ENCODE measurements around the gene CDC37. TPM values are rescaled to one million over a fixed set of nuclear protein-coding genes. Genes with fewer than 3 reads are reported as not detected.

CDC37 gene
- total RNA-seq, 2 donors from 2014 or later, result 128 to 286 TPM

DNA sequence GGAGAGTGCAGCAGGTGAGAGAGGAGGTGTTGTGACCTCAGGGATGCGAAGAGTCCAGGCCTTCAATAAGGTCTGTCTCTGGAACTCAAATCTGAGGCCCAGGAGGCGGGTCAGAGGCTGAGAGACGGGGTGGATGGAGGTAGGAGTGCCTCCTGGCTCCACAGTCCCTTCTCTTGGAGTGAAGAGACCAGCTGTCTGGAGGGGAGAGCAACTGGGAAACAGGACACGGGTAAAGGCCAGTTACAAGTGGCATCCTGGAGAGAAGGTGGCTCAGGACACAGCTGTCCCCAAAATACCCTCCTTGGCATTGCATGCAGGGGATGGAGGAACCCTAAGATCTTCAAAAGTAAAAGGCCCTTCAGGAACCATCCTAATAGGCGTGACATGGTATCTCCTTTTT is 36.2 kb upstream of the CDC37 start:
- no peak for DNase-seq
- Histone ChIP-seq H3K9ac (ENCODE audit: low read depth in 2 of 2, low read length in 2 of 2) (no peak overlapping the region), H3K4me1 (no peaks in the 10 kb centered on the region), H3K27ac (no peak overlapping the region), H3K4me3 (no peak overlapping the region), H3K9me3 (no peaks in the 10 kb centered on the region), H3K27me3 (no peaks in the 10 kb centered on the region), H3K36me3 (no peaks in the 10 kb centered on the region)
- intact Hi-C loops (cut with DNase I), result no loop called here
- TF ChIP-seq, protein P1, sequence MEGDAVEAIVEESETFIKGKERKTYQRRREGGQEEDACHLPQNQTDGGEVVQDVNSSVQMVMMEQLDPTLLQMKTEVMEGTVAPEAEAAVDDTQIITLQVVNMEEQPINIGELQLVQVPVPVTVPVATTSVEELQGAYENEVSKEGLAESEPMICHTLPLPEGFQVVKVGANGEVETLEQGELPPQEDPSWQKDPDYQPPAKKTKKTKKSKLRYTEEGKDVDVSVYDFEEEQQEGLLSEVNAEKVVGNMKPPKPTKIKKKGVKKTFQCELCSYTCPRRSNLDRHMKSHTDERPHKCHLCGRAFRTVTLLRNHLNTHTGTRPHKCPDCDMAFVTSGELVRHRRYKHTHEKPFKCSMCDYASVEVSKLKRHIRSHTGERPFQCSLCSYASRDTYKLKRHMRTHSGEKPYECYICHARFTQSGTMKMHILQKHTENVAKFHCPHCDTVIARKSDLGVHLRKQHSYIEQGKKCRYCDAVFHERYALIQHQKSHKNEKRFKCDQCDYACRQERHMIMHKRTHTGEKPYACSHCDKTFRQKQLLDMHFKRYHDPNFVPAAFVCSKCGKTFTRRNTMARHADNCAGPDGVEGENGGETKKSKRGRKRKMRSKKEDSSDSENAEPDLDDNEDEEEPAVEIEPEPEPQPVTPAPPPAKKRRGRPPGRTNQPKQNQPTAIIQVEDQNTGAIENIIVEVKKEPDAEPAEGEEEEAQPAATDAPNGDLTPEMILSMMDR (IDR thresholded peaks at IDR 0.05), result no peak

DNA sequence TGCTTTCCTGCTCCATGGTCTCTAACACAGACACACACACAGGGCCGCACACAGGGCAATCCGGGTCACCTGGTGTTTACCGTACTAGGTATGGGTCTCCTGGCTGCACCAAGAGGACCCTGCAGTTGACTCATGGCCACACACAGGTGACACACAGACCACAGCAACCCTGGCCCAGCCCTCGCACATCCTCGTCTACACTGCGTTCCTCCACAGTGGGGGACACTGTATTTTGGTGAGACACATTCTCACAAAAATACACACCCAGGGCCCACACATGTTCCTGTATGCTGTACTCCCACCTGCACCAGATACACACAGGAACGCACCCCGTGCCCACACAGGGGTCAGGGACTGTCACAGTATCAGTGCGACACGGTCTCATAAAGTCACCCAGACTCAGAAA is 29.8 kb upstream of the CDC37 start:
- no peaks in the 10 kb centered on the region for H3K27me3 ChIP-seq
- H3K36me3 ChIP-seq, result no peaks in the 10 kb centered on the region
- H3K27ac ChIP-seq, result no peak overlapping the region
- no peak overlapping the region for H3K9ac ChIP-seq (ENCODE audit: low read depth in 2 of 2, low read length in 2 of 2)
- TF ChIP-seq, protein P1 (IDR thresholded peaks at IDR 0.05), result no peak
- H3K9me3 ChIP-seq, result no peaks in the 10 kb centered on the region
- H3K4me1 ChIP-seq, result no peaks in the 10 kb centered on the region
- no peak overlapping the region for H3K4me3 ChIP-seq
- intact Hi-C loops (cut with DNase I), result no loop called here
- DNase-seq, result no peak

DNA sequence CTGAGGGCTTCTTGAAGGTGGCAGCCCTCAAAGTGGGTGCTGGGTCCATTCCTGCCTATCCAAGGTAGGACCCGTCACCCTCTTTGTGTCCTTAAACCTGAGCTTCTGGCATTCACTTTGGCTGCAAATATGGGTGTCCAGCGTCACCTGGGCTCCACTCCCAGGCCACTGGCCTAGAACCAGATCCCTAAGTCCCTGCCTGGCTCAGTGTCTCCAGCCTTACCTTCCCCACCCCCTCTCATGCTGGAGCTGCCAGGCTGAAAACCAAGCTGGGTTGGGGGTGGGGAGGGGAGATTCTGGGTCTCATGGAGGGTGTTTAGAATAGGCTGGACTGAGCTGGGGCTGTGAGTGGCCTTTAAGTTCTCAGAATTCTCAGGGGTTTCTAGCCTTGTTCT is 29.4 kb upstream of the CDC37 start:
- DNase-seq, result no peak
- TF ChIP-seq, protein P1 (IDR thresholded peaks at IDR 0.05), result no peak
- peak overlapping the region; percentile 27 to 61 for H3K9ac ChIP-seq (ENCODE audit: low read depth in 2 of 2, low read length in 2 of 2)
- H3K9me3 ChIP-seq, result no peaks in the 10 kb centered on the region
- H3K36me3 ChIP-seq, result no peaks in the 10 kb centered on the region
- H3K4me1 ChIP-seq, result no peaks in the 10 kb centered on the region
- H3K4me3 ChIP-seq, result no peak overlapping the region
- H3K27ac ChIP-seq, result no peak overlapping the region
- intact Hi-C loops (cut with DNase I), result no loop called here
- H3K27me3 ChIP-seq, result no peaks in the 10 kb centered on the region

DNA sequence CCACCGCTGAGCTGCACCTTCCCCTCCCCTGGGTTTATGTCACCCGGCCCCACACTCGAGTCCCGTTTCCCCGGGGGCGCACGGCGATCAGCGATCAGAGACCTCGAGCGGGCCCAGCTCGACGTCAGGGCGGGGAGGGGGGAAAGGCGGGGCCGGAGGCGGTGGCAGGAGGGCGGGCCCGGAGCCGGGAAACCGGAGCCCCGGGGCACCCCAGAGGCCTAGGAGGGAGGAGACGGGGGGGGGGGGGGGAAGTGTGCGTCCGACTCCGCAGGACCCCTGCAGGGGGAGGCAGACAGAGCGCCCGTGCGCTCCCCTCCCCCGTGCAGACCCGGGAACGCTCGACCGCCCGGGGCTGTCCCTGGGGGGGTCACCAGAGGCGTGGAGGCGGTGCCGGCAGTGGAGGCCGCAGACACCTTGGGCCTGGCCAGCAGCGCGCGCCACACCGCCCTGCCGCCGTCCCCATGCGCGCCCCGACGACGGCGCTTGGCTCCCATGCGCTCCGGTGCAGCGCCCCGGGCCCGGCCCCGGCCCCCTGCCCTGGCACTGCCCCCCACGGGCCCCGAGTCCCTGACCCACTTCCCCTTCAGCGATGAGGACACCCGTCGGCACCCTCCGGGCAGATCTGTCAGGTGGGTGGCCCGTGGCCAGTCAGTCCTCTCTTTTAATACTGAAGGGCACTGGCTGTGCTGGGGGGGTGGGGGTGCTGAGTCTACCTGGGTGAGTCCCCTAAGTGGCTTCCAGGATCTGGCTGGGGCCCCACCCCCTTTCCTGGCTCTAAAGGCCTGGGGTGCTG is 28.8 kb upstream of the CDC37 start:
- Histone ChIP-seq H3K9ac (ENCODE audit: low read depth in 2 of 2, low read length in 2 of 2) (peak overlapping the region; percentile 81 to 92), H3K27me3 (no peaks in the 10 kb centered on the region), H3K36me3 (no peaks in the 10 kb centered on the region), H3K4me1 (no peaks in the 10 kb centered on the region), H3K27ac (peak overlapping the region; percentile 67), H3K9me3 (no peaks in the 10 kb centered on the region), H3K4me3 (peak overlapping the region; percentile 63)
- peak; percentile 82 for DNase-seq
- TF ChIP-seq, protein P1 (IDR thresholded peaks at IDR 0.05), result no peak
- intact Hi-C loops (cut with DNase I), result no loop called here

DNA sequence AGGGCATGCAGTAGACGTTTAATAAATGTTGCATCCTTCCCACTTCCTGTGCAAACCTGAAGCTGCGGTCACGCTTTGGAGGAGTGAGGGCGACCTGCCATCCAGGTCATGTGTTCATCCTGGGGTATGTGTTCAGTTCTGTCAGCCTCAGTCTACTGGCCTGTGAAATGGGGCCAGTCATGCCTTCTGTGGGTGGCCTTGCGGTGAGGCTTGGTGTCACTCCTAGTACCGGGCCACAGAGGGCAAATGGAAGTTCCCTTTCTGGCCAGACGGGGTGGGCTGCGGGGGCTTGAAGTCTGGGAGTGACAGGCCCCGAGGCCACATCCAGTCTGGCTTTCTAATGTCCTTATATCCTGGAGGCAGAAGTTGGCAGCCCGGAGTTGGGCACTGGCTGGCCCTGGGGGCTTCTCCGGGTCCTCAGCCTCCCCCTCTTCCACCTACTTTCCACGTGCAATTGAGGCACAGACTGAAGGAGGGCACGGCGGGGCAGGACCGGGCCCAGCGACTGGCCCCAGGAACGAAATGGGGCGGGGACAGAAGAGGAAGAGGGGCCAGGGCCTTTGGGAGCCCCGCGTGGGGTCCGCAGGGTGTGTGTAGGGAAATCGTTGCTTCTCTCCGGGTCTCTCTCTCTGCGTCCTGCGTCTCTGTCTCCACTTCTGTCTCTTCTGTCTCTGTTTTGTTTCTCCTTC is 28.1 kb upstream of the CDC37 start:
- Histone ChIP-seq H3K4me3 (peak overlapping the region; percentile 63), H3K9ac (ENCODE audit: low read depth in 2 of 2, low read length in 2 of 2) (peak overlapping the region; percentile 81 to 92), H3K27ac (peak overlapping the region; percentile 67), H3K9me3 (no peaks in the 10 kb centered on the region), H3K27me3 (no peaks in the 10 kb centered on the region), H3K4me1 (no peaks in the 10 kb centered on the region), H3K36me3 (no peaks in the 10 kb centered on the region)
- intact Hi-C loops (cut with DNase I), result no loop called here
- TF ChIP-seq, protein P1 (IDR thresholded peaks at IDR 0.05), result no peak
- DNase-seq, result peak; percentile 50
